AG04449 (cell line): Measurements from ENCODE around the gene MB21D2.
A peak's percentile ranks its signal among the peaks of the same experiment; 100 is the strongest.

Source experiments
- CTCF ChIA-PET: fragments of 350-600 bp; formaldehyde crosslinking; extraction: SDS; loops from one replicate; lab custom pipeline; 2021; ENCODE audit warnings: antibody characterized with exemption; lab: Yijun Ruan, JAX
- POLR2A ChIA-PET: fragments of 400-600, 350-600 bp; formaldehyde crosslinking; extraction: SDS; loops from one replicate; lab custom pipeline; 2020; ENCODE audit warnings: antibody characterized with exemption, inconsistent platforms; lab: Yijun Ruan, JAX
- DNase-seq: peaks from one replicate; pipeline ENCODE4 v3.0.0-alpha.2; 2010; ENCODE audit warnings: low read depth, low spot score
- H3K4me3 ChIP-seq: 2 replicates; pipeline ENCODE4 v1.5.1; 2011; ENCODE audit warnings: low read depth, mild to moderate bottlenecking, control low read depth, low read length
- CTCF ChIP-seq: IDR thresholded peaks from one replicate; pipeline ENCODE4 v1.5.1; 2011; ENCODE audit warnings: mild to moderate bottlenecking, moderate library complexity, low read length, control low read depth, inconsistent platforms; ENCODE audit not compliant: insufficient read depth; ENCODE audit errors: missing control alignments

The MB21D2 gene

GRCh38 chr3:192897005-192897404 is 20.7 kb downstream of the MB21D2 start:
- CTCF ChIA-PET: interaction anchor here (1.1 kb wide), 1 partner anchor 144 kb away, joined by 4 read pairs; no protein-coding TSS in a partner anchor
- TF ChIP-seq CTCF: no peak
- POLR2A ChIA-PET: interaction anchor here (0.7 to 1.3 kb wide), 2 partner anchors 8 to 21 kb away, joined by 3 read pairs; no protein-coding TSS in a partner anchor
- H3K4me3 ChIP-seq: no peak overlapping the region
- no peak for DNase-seq

- CTCF ChIA-PET: no interaction called here
- no peak for DNase-seq
- no peak overlapping the region for H3K4me3 ChIP-seq
- POLR2A ChIA-PET: no interaction called here
- no peak for TF ChIP-seq CTCF
These were observed 21.4 kb downstream of the MB21D2 start for GRCh38 chr3:192896208-192896607.

GRCh38 chr3:192894676-192895075 is 23.0 kb downstream of the MB21D2 start:
- TF ChIP-seq CTCF: no peak
- ChIA-PET POLR2A (no interaction called here), CTCF (interaction anchor here (0.9 kb wide), 1 partner anchor 146 kb away, joined by 3 read pairs; no protein-coding TSS in a partner anchor)
- DNase-seq: no peak
- no peak overlapping the region for H3K4me3 ChIP-seq

- peak; percentile 73 for DNase-seq
- CTCF ChIA-PET: interaction anchor here (0.9 to 1.9 kb wide), 4 partner anchors 10 to 77 kb away, joined by 3 to 7 read pairs (median 4); no protein-coding TSS in a partner anchor
- peak overlapping the region; percentile 24 for H3K4me3 ChIP-seq
- no peak for TF ChIP-seq CTCF
- POLR2A ChIA-PET: interaction anchor here (0.7 to 1.2 kb wide), 2 partner anchors 22 to 58 kb away, joined by 3 to 4 read pairs; no protein-coding TSS in a partner anchor
These were observed 24.5 kb downstream of the MB21D2 start for GRCh38 chr3:192892981-192893700.

- no peak overlapping the region for H3K4me3 ChIP-seq
- no peak for DNase-seq
- ChIA-PET POLR2A (interaction anchor here (2.0 kb wide), 1 partner anchor 9 kb away, joined by 9 read pairs; no protein-coding TSS in a partner anchor), CTCF (interaction anchor here (0.7 to 1.6 kb wide), 6 partner anchors 9 to 151 kb away, joined by 3 to 5 read pairs (median 3); partner anchors contain the start of gene MB21D2)
- no peak for TF ChIP-seq CTCF
These were observed 27.0 kb downstream of the MB21D2 start for GRCh38 chr3:192890347-192891335.
